Osteoblast (primary cell): ENCODE measurements around the gene DYRK1A. TPM values are rescaled to one million over a fixed set of nuclear protein-coding genes. Genes with fewer than 3 reads are reported as not detected.
A peak's percentile ranks its signal among the peaks of the same experiment; 100 is the strongest.

Experiments used
- DNase-seq: peaks from one replicate; pipeline ENCODE4 v3.0.0; 2011; ENCODE audit warnings: low spot score, mixed read lengths; ENCODE audit not compliant: insufficient read length; ENCODE audit errors: missing footprints
- H2AFZ ChIP-seq: 2 replicates; pipeline ENCODE4 v1.6.0; 2011; ENCODE audit warnings: mild to moderate bottlenecking, low read length
- H3K27ac ChIP-seq: 2 replicates; pipeline ENCODE4 v1.5.1; 2011; ENCODE audit warnings: mild to moderate bottlenecking, low read depth, low read length, moderate library complexity
- H3K27me3 ChIP-seq: 2 replicates; pipeline ENCODE4 v1.6.0; 2012; ENCODE audit warnings: mild to moderate bottlenecking, control low read depth, inconsistent platforms, low read length, moderate library complexity; ENCODE audit not compliant: insufficient read depth
- H3K36me3 ChIP-seq: 2 replicates; pipeline ENCODE4 v1.5.1; 2011; ENCODE audit warnings: mild to moderate bottlenecking, low read length, control low read depth, moderate library complexity; ENCODE audit not compliant: insufficient read depth
- H3K4me1 ChIP-seq: 2 replicates; pipeline ENCODE4 v1.5.1; 2011; ENCODE audit warnings: mild to moderate bottlenecking, low read length, control low read depth, moderate library complexity; ENCODE audit not compliant: insufficient read depth
- H3K4me2 ChIP-seq: 2 replicates; pipeline ENCODE4 v1.6.0; 2011; ENCODE audit warnings: mild to moderate bottlenecking, low read length; ENCODE audit not compliant: insufficient read depth
- H3K4me3 ChIP-seq: fragments of 200-600 bp; sonication (generic); 3 replicates; pipeline ENCODE4 v1.5.1; 2012; ENCODE audit warnings: mild to moderate bottlenecking, low read length, inconsistent platforms; ENCODE audit not compliant: insufficient read depth
- H3K79me2 ChIP-seq: 2 replicates; pipeline ENCODE4 v1.6.0; 2012; ENCODE audit warnings: mild to moderate bottlenecking, low read length, control low read depth, inconsistent platforms; ENCODE audit not compliant: insufficient read depth
- H3K9me3 ChIP-seq: 2 replicates; pipeline ENCODE4 v1.5.1; 2011; ENCODE audit warnings: low read depth, low read length, control low read depth
- H4K20me1 ChIP-seq: 2 replicates; pipeline ENCODE4 v1.6.0; 2012; ENCODE audit warnings: mild to moderate bottlenecking, low read length, control low read depth; ENCODE audit not compliant: insufficient read depth
- CTCF ChIP-seq: IDR thresholded peaks from 2 replicates; pipeline ENCODE4 v1.5.1; 2011; ENCODE audit warnings: mild to moderate bottlenecking, low read depth, low read length, moderate library complexity; ENCODE audit errors: extremely low read depth
- total RNA-seq: library from RNA; depleted of rRNA; stranded (reverse); fragments of >200 nt; gene quantifications from 2 replicates; pipeline ENCODE4 v1.2.3, GENCODE V29; 2012

The DYRK1A gene
- total RNA-seq, 1 donor, result 99.2 TPM

GRCh38 chr21:37372127-37372731 is 5.7 kb downstream of the DYRK1A start:
- no peak overlapping the region for H3K4me2 ChIP-seq
- no peaks in the 10 kb centered on the region for H3K9me3 ChIP-seq
- no peak for TF ChIP-seq CTCF
- H3K79me2 ChIP-seq, result peaks cover 95% of the 10 kb centered on the region
- H3K4me1 ChIP-seq, result peaks cover 53% of the 10 kb centered on the region
- H3K36me3 ChIP-seq, result no peaks in the 10 kb centered on the region
- no peak overlapping the region for H3K27ac ChIP-seq
- H3K4me3 ChIP-seq, result no peak overlapping the region
- DNase-seq, result no peak
- H4K20me1 ChIP-seq, result peaks cover 65% of the 10 kb centered on the region
- H2AFZ ChIP-seq, result no peak overlapping the region
- H3K27me3 ChIP-seq, result no peaks in the 10 kb centered on the region

- Histone ChIP-seq H3K9me3 (no peaks in the 10 kb centered on the region), H3K27me3 (no peaks in the 10 kb centered on the region), H3K4me3 (no peak overlapping the region), H3K27ac (peak overlapping the region; percentile 78), H3K4me1 (peaks cover 53% of the 10 kb centered on the region), H3K4me2 (no peak overlapping the region), H2AFZ (no peak overlapping the region), H3K36me3 (no peaks in the 10 kb centered on the region), H4K20me1 (peaks cover 72% of the 10 kb centered on the region), H3K79me2 (peaks cover 98% of the 10 kb centered on the region)
- TF ChIP-seq CTCF, result no peak
- no peak for DNase-seq
Measured at GRCh38 chr21:37372951-37373350, 6.4 kb downstream of the DYRK1A start.

- peak overlapping the region; percentile 52 for H3K4me2 ChIP-seq
- peaks cover 52% of the 10 kb centered on the region for H3K4me1 ChIP-seq
Measured at GRCh38 chr21:37373539-37373938, 7.0 kb downstream of the DYRK1A start.

GRCh38 chr21:37374027-37374426 is 7.5 kb downstream of the DYRK1A start:
- Histone ChIP-seq H3K9me3 (no peaks in the 10 kb centered on the region), H2AFZ (no peak overlapping the region), H3K4me3 (no peak overlapping the region), H4K20me1 (peaks cover 74% of the 10 kb centered on the region), H3K79me2 (peaks cover 98% of the 10 kb centered on the region), H3K27me3 (no peaks in the 10 kb centered on the region), H3K4me1 (peaks cover 48% of the 10 kb centered on the region), H3K36me3 (no peaks in the 10 kb centered on the region), H3K27ac (peak overlapping the region; percentile 78), H3K4me2 (peak overlapping the region; percentile 52)
- no peak for TF ChIP-seq CTCF
- no peak for DNase-seq

More at GRCh38 chr21:37373539-37373938, 7.0 kb downstream of the DYRK1A start:
- no peaks in the 10 kb centered on the region for H3K36me3 ChIP-seq
- H3K4me3 ChIP-seq, result no peak overlapping the region
- H3K9me3 ChIP-seq, result no peaks in the 10 kb centered on the region
- no peak for DNase-seq
- no peaks in the 10 kb centered on the region for H3K27me3 ChIP-seq
- no peak overlapping the region for H2AFZ ChIP-seq
- H3K79me2 ChIP-seq, result peaks cover 98% of the 10 kb centered on the region
- peaks cover 74% of the 10 kb centered on the region for H4K20me1 ChIP-seq
- no peak for TF ChIP-seq CTCF
- peak overlapping the region; percentile 78 for H3K27ac ChIP-seq
